Hepatocyte (in vitro differentiated cells): ENCODE results near the gene DDX20.

Source experiments
- EZH2 ChIP-seq: fragments of 200-600 bp; sonication (generic); IDR thresholded peaks from 2 replicates; pipeline ENCODE4 v1.6.1; 2016; ENCODE audit warnings: antibody characterized with exemption, mild to moderate bottlenecking, borderline replicate concordance
- EZH2phosphoT487 ChIP-seq: fragments of 200-600 bp; sonication (generic); IDR thresholded peaks from one replicate; pipeline ENCODE4 v1.6.1; 2018; ENCODE audit warnings: antibody characterized with exemption, mild to moderate bottlenecking, low read depth, moderate library complexity; ENCODE audit not compliant: unreplicated experiment, severe bottlenecking
- TF ChIP-seq, protein P1 (sequence below): fragments of 200-600 bp; sonication (generic); IDR thresholded peaks from 2 replicates; pipeline ENCODE4 v1.5.1; 2016; ENCODE audit warnings: antibody characterized with exemption, mild to moderate bottlenecking; ENCODE audit not compliant: poor library complexity

DNA sequence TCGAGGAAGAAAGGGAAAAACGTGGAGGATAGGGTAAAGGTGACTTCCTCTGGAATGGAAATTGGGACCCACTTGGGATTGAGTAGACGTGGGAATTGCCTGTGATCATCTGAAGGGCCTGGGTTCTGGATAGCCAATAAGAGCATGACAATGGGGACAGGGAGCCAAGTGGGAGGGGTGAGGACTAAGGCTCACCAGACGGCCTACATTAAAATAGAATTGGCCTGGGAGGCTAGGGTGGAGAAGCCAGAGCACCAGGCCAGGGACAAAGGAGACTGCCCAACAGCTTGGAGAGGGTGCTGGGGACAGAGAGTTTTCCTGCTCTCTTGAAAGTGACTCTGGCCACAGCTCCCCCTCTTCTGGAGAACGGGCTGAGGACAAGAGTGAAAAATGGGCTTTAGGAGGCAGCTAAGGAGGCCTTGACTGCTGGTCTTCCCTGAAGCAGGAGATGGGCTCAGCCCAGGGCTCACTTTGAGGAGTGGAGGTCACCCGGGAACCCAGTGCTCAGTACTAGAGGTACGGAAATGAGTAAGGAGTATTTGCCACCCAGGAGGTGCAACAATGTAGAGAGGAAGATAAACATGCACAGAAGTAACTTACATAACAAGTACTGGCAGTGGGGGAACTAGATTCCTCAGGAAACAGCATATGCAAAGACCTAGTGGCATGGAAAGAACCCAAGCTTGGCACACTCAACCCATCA is 35.3 kb upstream of the DDX20 start:
- TF ChIP-seq, protein P1, sequence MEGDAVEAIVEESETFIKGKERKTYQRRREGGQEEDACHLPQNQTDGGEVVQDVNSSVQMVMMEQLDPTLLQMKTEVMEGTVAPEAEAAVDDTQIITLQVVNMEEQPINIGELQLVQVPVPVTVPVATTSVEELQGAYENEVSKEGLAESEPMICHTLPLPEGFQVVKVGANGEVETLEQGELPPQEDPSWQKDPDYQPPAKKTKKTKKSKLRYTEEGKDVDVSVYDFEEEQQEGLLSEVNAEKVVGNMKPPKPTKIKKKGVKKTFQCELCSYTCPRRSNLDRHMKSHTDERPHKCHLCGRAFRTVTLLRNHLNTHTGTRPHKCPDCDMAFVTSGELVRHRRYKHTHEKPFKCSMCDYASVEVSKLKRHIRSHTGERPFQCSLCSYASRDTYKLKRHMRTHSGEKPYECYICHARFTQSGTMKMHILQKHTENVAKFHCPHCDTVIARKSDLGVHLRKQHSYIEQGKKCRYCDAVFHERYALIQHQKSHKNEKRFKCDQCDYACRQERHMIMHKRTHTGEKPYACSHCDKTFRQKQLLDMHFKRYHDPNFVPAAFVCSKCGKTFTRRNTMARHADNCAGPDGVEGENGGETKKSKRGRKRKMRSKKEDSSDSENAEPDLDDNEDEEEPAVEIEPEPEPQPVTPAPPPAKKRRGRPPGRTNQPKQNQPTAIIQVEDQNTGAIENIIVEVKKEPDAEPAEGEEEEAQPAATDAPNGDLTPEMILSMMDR, result no peak
- no peak for TF ChIP-seq EZH2
- TF ChIP-seq EZH2phosphoT487, result no peak
